ENCODE data around the gene EPHB3.

DNA sequence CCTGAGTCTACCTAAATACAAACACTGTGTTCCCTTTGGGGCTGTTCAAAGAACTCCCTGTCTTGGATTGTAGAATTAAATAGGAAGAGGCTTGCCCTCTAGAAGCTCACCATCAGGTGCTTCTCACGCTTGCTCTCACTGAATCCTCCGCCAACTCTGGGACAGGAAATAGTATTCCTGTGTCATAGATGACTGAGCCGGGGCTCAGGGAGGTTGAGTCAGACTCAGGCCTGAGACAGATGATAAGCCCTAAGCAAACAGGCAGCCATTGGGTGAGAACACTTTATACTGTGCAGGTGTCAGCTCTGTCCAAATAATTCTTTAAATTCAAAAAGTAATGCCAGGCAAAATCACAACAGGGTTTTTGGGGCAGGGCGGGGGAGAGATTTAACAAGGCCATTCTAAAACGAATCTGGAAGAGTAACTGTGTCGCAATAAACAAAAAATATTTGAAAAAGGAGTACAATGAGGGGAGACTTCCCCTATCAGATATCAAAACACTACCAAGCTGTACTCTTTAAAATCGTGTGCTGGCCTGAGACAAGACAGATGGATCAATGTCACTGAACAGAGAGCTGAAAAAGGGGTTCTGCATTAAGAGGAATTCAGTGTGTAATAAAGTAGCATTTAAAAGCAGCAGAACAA, 59.0 kb downstream of the EPHB3 start:
- TF ChIP-seq, protein P1, sequence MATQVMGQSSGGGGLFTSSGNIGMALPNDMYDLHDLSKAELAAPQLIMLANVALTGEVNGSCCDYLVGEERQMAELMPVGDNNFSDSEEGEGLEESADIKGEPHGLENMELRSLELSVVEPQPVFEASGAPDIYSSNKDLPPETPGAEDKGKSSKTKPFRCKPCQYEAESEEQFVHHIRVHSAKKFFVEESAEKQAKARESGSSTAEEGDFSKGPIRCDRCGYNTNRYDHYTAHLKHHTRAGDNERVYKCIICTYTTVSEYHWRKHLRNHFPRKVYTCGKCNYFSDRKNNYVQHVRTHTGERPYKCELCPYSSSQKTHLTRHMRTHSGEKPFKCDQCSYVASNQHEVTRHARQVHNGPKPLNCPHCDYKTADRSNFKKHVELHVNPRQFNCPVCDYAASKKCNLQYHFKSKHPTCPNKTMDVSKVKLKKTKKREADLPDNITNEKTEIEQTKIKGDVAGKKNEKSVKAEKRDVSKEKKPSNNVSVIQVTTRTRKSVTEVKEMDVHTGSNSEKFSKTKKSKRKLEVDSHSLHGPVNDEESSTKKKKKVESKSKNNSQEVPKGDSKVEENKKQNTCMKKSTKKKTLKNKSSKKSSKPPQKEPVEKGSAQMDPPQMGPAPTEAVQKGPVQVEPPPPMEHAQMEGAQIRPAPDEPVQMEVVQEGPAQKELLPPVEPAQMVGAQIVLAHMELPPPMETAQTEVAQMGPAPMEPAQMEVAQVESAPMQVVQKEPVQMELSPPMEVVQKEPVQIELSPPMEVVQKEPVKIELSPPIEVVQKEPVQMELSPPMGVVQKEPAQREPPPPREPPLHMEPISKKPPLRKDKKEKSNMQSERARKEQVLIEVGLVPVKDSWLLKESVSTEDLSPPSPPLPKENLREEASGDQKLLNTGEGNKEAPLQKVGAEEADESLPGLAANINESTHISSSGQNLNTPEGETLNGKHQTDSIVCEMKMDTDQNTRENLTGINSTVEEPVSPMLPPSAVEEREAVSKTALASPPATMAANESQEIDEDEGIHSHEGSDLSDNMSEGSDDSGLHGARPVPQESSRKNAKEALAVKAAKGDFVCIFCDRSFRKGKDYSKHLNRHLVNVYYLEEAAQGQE (IDR thresholded peaks at IDR 0.05; ENCODE audit: insufficient read depth in 1 of 2, low read depth in 2 of 2, low read length in 1 of 2) = no peak
- TF ChIP-seq, protein P2, sequence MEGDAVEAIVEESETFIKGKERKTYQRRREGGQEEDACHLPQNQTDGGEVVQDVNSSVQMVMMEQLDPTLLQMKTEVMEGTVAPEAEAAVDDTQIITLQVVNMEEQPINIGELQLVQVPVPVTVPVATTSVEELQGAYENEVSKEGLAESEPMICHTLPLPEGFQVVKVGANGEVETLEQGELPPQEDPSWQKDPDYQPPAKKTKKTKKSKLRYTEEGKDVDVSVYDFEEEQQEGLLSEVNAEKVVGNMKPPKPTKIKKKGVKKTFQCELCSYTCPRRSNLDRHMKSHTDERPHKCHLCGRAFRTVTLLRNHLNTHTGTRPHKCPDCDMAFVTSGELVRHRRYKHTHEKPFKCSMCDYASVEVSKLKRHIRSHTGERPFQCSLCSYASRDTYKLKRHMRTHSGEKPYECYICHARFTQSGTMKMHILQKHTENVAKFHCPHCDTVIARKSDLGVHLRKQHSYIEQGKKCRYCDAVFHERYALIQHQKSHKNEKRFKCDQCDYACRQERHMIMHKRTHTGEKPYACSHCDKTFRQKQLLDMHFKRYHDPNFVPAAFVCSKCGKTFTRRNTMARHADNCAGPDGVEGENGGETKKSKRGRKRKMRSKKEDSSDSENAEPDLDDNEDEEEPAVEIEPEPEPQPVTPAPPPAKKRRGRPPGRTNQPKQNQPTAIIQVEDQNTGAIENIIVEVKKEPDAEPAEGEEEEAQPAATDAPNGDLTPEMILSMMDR (IDR thresholded peaks at IDR 0.05) = no peak
- TF ChIP-seq SIN3A (IDR thresholded peaks at IDR 0.05; ENCODE audit: borderline replicate concordance, insufficient read depth, low read depth, low read length) = no peak

Data from Panc1 (cell line).